Neural progenitor cell (in vitro differentiated cells): ENCODE results near the gene GUCA1A.

ENCODE experiments used
- EZH2 ChIP-seq: fragments of 200-600 bp; sonication (generic); IDR thresholded peaks from 2 replicates; pipeline ENCODE4 v1.6.1; 2017; ENCODE audit warnings: antibody characterized with exemption, mild to moderate bottlenecking, moderate library complexity
- TF ChIP-seq, protein P1 (sequence below): fragments of 200-600 bp; sonication (generic); IDR thresholded peaks from 2 replicates; pipeline ENCODE4 v1.5.1; 2017; ENCODE audit warnings: antibody characterized with exemption, mild to moderate bottlenecking

DNA sequence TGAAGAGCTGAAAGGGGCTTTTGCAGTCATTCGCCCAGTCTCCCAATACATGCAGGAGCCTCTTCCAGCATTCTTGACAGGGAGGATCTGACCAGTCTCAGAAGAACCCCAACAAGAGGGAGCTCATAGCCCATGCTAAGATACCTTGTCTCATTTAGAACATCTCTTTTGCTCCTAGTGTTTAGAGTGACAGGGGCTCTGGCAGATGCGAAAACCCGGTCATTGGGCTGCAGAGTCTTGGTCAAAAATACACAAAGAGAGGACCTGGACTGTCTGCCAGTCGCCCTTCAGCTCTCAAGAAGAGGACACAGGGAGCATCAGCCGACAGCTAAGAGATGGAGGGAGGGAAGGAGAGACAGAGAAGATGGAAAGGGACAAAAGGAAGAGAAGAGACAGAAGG, 20.9 kb downstream of the GUCA1A start:
- TF ChIP-seq, protein P1, sequence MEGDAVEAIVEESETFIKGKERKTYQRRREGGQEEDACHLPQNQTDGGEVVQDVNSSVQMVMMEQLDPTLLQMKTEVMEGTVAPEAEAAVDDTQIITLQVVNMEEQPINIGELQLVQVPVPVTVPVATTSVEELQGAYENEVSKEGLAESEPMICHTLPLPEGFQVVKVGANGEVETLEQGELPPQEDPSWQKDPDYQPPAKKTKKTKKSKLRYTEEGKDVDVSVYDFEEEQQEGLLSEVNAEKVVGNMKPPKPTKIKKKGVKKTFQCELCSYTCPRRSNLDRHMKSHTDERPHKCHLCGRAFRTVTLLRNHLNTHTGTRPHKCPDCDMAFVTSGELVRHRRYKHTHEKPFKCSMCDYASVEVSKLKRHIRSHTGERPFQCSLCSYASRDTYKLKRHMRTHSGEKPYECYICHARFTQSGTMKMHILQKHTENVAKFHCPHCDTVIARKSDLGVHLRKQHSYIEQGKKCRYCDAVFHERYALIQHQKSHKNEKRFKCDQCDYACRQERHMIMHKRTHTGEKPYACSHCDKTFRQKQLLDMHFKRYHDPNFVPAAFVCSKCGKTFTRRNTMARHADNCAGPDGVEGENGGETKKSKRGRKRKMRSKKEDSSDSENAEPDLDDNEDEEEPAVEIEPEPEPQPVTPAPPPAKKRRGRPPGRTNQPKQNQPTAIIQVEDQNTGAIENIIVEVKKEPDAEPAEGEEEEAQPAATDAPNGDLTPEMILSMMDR, result no peak
- TF ChIP-seq EZH2, result no peak
